ENCODE results near the gene ANKRD33B.
"Not testable (repeated sequence)": the region's sequence is repeated elsewhere in the genome, so short reads cannot be mapped to it uniquely, and the experiment has no call there.

The ANKRD33B gene

GRCh38 chr5:10621832-10622231, 58.0 kb downstream of the ANKRD33B start:
- DNase-seq: no peak

GRCh38 chr5:10622810-10623209, 58.9 kb downstream of the ANKRD33B start:
- DNase-seq: no peak

- DNase-seq: no peak
Measured at GRCh38 chr5:10623305-10623910, 59.5 kb downstream of the ANKRD33B start.

- no peak for DNase-seq
Measured at GRCh38 chr5:10624206-10624605, 60.3 kb downstream of the ANKRD33B start.

GRCh38 chr5:10624679-10625078, 60.8 kb downstream of the ANKRD33B start:
- no peak for DNase-seq

GRCh38 chr5:10625700-10626472, 62.0 kb downstream of the ANKRD33B start:
- no peak for DNase-seq

GRCh38 chr5:10626473-10627013, 62.7 kb downstream of the ANKRD33B start:
- DNase-seq: no peak

GRCh38 chr5:10627160-10627701, 63.4 kb downstream of the ANKRD33B start:
- DNase-seq: no peak

- DNase-seq: no peak
Measured at GRCh38 chr5:10628601-10629000, 64.7 kb downstream of the ANKRD33B start.

- DNase-seq: no peak
Measured at GRCh38 chr5:10629682-10630081, 65.8 kb downstream of the ANKRD33B start.

GRCh38 chr5:10630126-10630525, 66.3 kb downstream of the ANKRD33B start:
- no peak for DNase-seq

- DNase-seq: not testable (repeated sequence)
Measured at GRCh38 chr5:10630744-10631143, 66.9 kb downstream of the ANKRD33B start.

- DNase-seq: no peak
Measured at GRCh38 chr5:10631316-10631996, 67.6 kb downstream of the ANKRD33B start.

- DNase-seq: no peak
Measured at GRCh38 chr5:10632110-10632761, 68.4 kb downstream of the ANKRD33B start.

GRCh38 chr5:10633271-10634049, 69.6 kb downstream of the ANKRD33B start:
- no peak for DNase-seq

GRCh38 chr5:10634050-10634449, 70.2 kb downstream of the ANKRD33B start:
- no peak for DNase-seq

GRCh38 chr5:10634562-10634961, 70.7 kb downstream of the ANKRD33B start:
- no peak for DNase-seq

- no peak for DNase-seq
Measured at GRCh38 chr5:10635257-10635866, 71.5 kb downstream of the ANKRD33B start.

- no peak for DNase-seq
Measured at GRCh38 chr5:10635867-10636350, 72.0 kb downstream of the ANKRD33B start.

- DNase-seq: no peak
Measured at GRCh38 chr5:10636363-10637142, 72.7 kb downstream of the ANKRD33B start.

All from hippocampal formation (tissue), 2 donors.